22Rv1 (cell line): Measurements from ENCODE around the gene DEFB110.

Experiments
- CTCF ChIP-seq: fragments of 450-650 bp; IDR thresholded peaks from 2 replicates; pipeline ENCODE4 v1.5.1; 2017; ENCODE audit warnings: mild to moderate bottlenecking
- ZFX ChIP-seq: fragments of 450-650 bp; IDR thresholded peaks from 2 replicates; pipeline ENCODE4 v1.6.1; 2017; ENCODE audit warnings: antibody characterized with exemption, borderline replicate concordance

DNA sequence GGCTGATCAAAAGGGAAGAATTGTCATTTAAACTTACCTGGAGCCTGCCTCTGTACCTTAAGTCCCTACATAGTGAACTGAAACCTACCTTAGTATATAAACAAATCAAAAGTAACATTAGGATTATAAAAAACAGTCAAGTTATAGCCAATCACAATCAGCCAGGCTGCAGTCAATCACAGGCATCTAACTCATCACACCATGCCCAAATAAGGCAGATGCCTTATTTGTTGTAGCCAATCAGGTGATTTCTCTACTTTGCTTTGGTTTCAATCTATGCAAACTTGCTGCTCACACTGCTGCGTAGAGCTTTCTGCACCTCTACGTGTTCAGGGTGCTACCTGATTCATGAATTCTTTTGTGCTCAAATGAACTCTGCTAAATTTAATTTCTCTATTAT is 34.0 kb downstream of the DEFB110 start:
- TF ChIP-seq CTCF (no peak), ZFX (no peak)
